Stimulated activated naive CD4-positive, alpha-beta T cell treated with Interleukin-2 at 50 U/mL for 16 hours (primary cell): ENCODE measurements around the gene ZFAND2B.

Experiments
- DNase-seq: peaks from one replicate; lab custom pipeline; 2025; lab: John Stamatoyannopoulos, UW

The ZFAND2B gene

GRCh38 chr2:219204425-219205164 lies 2.0 kb upstream of the ZFAND2B start:
- no peak for DNase-seq

- DNase-seq, result no peak
These were observed 1.4 kb upstream of the ZFAND2B start for GRCh38 chr2:219205165-219205538.

GRCh38 chr2:219205981-219206327 lies 628 bp upstream of the ZFAND2B start:
- DNase-seq, result no peak

- DNase-seq, result no peak
These were observed 727 bp downstream of the ZFAND2B start for GRCh38 chr2:219207134-219207883.

GRCh38 chr2:219207884-219208740 lies 1.5 kb downstream of the ZFAND2B start:
- no peak for DNase-seq

GRCh38 chr2:219209236-219210195 lies 2.9 kb downstream of the ZFAND2B start:
- no peak for DNase-seq

GRCh38 chr2:219210196-219210885 lies 3.8 kb downstream of the ZFAND2B start:
- DNase-seq, result no peak

GRCh38 chr2:219210886-219211362 lies 4.3 kb downstream of the ZFAND2B start:
- no peak for DNase-seq

GRCh38 chr2:219213026-219213415 lies 6.4 kb downstream of the ZFAND2B start:
- DNase-seq, result no peak

GRCh38 chr2:219213486-219214071 lies 7.0 kb downstream of the ZFAND2B start:
- DNase-seq, result no peak

- no peak for DNase-seq
These were observed 7.6 kb downstream of the ZFAND2B start for GRCh38 chr2:219214141-219214540.

- no peak for DNase-seq
These were observed 8.2 kb downstream of the ZFAND2B start for GRCh38 chr2:219214786-219215185.

GRCh38 chr2:219215871-219216534 lies 9.4 kb downstream of the ZFAND2B start:
- DNase-seq, result no peak

GRCh38 chr2:219216535-219216915 lies 9.9 kb downstream of the ZFAND2B start:
- no peak for DNase-seq

GRCh38 chr2:219218217-219218731 lies 11.7 kb downstream of the ZFAND2B start:
- DNase-seq, result peak; percentile 31

GRCh38 chr2:219218732-219219701 lies 12.4 kb downstream of the ZFAND2B start, which contains the start of gene ABCB6:
Gene ABCB6, minus strand, starts transcription at chr2:219218958. Its CDS starts 285 bp downstream, at chr2:219218673.
- DNase-seq, result peak; percentile 85

- no peak for DNase-seq
These were observed 13.4 kb downstream of the ZFAND2B start for GRCh38 chr2:219219784-219220532.
